Epithelial cell of prostate (primary cell): ENCODE data around the gene HOMER2.
A peak's percentile ranks its signal among the peaks of the same experiment; 100 is the strongest.

ENCODE experiments used
- DNase-seq: peaks from one replicate; pipeline ENCODE4 v3.0.0-alpha.2; 2011; ENCODE audit warnings: low read depth, low spot score
- H3K27ac ChIP-seq: fragments of 450-650 bp; 2 replicates; pipeline ENCODE4 v1.5.1; 2017; ENCODE audit warnings: mild to moderate bottlenecking

Gene HOMER2

DNA sequence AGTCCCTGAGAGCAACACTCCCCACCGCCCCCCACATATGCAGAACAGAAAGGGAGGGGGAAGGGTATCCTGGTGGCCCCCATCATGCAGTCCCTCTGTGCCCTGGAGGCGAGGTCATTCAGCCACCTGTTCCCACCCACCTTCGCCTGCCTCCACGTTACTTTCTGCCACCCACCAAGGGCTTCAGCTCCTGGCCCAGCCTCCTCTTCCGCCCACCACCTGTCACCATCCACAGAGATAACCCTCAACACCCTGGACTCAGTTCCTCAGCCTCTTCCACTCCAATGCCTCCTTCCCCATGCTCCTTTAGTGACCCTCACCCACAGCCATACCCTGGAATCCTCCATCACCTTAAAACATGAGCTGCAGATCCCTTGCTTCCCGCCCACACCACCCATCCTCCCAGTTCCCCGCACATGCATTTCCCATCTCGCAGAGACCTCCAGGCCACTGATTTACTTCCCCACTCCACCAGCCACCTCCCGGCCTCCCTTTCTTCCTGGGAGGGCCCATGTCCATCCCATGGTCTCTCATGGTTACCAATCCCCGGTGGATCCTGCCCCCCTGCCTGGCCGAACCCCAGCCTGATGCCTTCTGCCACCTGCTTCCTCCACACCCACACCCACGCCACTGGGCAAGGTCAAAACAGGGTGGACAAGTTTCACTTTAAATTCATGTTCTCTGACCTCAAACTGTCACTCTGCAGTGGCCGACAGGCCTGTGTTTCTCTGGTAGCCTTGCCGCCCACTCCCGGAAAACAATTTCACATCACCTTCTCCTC is 18.2 kb downstream of the HOMER2 start:
- no peak overlapping the region for H3K27ac ChIP-seq
- DNase-seq, result no peak

DNA sequence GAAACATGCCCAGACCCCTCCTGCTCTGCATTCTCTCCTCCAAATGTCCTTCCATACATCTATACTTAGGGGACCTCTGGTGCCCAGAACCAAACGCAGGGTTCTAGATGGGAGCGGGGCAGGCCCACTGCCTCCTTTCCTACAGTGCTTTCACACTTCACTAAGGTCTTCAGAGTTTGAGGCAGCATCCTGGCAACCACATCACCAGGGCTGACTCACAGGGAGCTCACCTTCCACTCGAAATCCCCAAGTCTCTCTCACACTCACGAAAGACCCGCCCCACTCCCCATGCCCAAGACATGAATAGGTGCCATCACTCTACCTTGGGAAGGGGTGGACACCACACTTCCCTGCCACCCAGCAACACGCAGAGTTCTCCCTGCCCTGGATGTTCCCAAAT is 18.9 kb downstream of the HOMER2 start:
- no peak overlapping the region for H3K27ac ChIP-seq
- DNase-seq, result no peak

DNA sequence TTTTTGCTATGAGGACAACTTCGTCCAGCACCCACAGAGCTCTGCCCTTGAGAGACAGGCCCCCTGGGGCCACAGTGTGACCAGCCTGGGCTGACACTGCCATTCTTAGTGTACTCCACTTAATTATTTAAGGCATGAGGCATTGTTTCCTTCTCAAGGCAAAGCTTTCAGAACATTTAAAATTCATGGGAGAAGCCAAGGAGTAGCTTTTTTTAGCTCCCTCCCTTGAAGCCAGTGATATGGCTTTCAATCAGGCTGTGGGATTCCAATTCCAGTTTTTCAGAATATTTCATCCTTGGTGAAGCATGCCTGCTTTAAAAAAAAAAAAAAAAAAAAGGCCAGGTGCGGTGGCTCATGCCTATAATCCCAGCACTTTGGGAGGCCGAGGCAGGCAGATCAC is 21.3 kb downstream of the HOMER2 start:
- DNase-seq, result no peak

DNA sequence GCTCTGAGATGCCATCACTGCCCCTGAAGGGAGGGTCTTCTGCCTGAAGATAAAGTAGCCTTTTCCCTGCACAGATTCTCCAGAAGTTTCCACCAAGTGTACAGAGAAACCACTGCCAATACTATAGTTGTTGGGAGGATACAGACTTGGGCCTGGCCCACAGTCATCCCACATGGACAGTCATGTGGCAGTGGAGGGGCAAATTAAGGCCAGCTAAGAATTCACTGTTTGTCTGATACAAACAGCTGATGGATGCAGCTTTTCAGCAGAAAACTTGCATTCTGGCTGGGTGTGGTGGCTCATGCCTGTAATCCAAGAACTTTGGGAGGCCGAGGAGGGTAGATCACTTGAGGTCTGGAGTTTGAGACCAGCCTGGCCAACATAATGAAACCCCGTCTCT is 22.1 kb downstream of the HOMER2 start:
- H3K27ac ChIP-seq, result no peak overlapping the region
- no peak for DNase-seq

More for the DNA sequence above, 21.3 kb downstream of the HOMER2 start:
- H3K27ac ChIP-seq, result no peak overlapping the region

DNA sequence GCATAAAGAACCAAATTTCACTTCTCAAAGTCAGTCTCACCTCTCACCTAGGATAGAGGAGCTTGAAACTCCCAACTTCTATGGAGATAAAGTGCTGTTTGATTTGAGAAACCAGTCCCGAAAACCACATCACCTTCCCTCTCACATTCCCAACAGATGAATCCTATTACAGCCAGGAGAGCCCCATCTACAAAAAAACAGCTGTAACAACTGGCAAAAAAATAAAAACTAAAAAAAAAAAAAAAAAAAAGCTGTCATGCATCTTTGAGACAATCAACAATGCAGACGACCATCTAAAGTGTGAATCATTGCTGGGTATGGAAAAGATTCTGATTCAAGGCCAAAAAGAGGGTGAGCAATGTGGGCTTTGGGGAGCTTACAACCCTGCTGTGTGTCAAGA is 23.8 kb downstream of the HOMER2 start:
- no peak for DNase-seq
- no peak overlapping the region for H3K27ac ChIP-seq

DNA sequence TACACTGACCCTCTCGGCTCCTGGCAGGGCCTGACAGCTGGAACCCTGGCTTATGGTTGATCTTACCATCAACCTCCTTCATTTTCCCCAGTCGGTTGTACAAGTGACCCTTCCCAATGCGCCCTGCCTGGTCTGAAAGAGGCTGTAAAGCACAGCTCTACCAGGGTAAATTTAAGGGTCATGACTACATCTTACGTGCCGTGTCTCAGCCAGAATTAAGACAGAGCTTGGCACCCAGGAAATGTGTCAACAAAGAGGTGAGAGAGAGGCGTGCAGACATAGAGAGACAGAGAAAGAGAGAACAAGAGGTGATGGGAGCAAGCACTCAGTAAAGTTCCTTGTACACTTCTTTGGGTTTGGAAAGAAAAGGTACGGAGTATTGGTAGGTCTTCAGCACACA is 28.8 kb downstream of the HOMER2 start:
- H3K27ac ChIP-seq, result no peak overlapping the region
- no peak for DNase-seq

DNA sequence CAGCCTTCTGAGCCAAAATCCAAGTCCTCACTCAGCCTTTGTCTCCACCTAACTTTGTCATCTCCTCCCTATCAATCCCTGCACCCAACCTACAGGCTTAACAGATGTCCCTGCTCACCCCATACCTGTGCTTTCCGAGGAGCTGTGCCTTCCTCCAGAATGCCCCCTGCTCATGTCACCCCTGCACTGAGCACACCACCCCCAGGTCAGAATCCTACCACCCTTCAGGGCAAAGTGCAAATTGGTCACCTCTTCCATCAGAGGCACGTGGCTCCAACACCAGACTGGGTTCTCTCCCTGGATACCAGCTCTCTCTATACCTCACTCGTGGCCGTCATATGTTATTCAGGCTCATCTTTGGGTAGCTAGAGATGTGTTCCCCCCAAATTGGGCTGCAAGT is 29.8 kb downstream of the HOMER2 start:
- H3K27ac ChIP-seq, result no peak overlapping the region

DNA sequence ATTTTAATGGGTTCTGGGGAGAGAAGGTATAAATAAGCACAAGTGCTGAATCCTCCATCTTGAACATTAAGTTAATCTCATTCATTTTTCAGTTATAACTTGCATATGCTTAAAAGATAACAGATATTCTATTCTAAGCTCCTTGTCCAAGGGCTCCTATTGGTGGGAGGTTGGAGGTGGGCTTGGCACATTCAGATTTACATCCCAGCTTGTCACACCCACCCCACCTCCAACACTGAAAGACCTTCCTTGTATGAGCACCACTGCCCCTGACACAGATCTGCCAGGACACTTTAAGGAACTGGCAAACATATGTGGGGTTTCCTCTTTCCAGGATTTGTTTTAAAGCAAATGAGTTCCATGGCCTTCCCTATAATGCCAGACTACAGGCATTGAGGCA is 30.6 kb downstream of the HOMER2 start:
- no peak for DNase-seq
- no peak overlapping the region for H3K27ac ChIP-seq

More for the DNA sequence above, 29.8 kb downstream of the HOMER2 start:
- no peak for DNase-seq

DNA sequence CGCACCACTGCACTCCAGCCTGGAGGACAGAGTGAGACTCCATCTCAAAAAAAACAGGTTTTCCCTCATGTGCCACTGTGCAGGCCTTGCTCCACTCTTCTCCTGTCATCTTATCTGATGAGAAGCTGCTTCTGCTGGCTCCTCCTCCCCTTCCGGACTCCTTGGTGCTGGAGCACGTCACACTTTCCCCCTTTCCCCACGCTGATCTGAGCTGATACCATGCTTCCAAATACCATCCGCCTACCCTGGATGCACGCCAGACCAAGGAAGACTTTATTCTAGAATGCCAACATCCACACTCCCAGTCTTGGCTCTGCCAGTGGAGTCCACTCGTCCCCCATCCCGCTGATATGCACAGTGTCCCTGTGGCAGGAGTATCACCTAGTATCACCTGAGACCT is 31.3 kb downstream of the HOMER2 start:
- H3K27ac ChIP-seq, result no peak overlapping the region
- DNase-seq, result no peak

DNA sequence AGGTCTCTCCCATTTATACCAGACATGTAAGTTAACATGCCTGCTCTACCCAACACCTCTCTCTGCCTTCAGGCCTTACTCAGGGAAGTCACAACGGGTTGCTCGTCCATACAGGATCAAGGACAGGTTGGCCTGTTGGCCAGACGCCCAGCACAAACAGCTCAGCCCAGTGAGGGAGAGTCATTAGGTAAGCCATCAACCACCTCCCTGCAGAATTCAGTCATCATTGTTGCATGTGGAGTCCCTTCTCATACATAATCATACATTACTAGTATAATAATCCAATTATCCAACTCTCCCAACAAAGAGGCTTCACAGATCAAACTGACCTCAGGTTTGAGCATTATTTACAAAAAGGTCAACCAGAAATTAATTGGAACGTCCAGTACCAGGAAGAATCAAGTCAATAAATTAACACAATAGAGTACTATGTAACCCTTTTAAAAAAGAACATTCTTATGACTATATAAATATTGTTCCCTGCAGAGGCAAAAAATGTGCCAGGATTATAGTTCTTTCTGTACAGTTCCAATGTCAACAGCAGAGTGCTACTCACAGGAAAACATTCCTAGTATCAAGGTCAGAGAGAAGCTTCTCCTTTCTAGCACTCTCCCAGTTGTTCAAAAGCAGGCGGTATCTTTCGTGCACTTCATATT is 33.2 kb downstream of the HOMER2 start:
- DNase-seq, result peak; percentile 84

DNA sequence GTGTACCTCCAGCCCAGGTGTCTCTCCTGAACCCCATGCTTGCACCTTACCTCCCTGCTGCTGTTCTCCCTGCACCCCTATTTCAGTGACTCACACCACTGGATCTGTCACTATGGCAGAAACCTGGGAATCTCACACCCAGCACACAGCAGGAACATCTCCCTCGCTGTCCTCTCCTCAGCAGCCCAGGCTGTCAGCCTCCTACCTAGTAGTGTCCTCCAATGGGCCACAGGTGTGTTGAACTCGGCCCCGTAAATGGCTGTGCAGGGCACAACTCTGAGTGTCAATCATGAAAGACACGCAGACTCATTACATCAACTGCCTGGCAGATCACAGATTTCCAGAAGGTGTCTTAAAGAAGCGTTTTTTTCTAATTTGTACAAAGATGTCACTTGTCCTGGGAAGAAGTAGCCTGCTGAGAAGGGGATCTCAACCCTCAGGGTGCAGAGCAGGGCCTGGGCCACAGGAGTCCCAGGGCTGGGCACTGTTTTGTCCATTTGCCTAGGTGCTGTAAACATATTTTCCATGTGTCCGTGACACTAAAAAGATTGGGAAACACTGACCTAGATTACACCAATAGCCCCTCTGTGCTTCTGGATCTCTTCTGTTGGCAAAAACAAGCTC is 33.8 kb downstream of the HOMER2 start:
- H3K27ac ChIP-seq, result peak overlapping the region; percentile 44
- DNase-seq, result no peak

More for the DNA sequence above, 33.2 kb downstream of the HOMER2 start:
- H3K27ac ChIP-seq, result peak overlapping the region; percentile 44

DNA sequence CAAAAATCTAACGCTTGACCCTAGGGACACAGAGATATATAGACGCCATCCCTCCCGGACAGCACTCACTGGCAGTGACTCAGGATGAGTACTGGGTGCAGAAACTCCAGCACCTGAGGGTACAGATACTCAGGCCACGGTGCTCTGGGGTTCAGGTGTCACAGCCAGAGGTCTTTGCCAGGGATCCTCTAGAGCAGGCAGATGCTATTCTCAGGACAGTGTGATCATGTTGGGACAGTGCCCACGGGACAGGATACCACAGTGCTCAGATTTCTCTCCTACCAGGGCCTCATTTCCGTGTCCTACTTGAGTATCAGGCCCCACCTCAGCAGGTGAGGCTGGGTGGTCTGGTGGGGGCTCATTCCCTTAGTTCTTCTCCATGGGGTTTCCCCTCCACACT is 34.4 kb downstream of the HOMER2 start:
- H3K27ac ChIP-seq, result no peak overlapping the region
- DNase-seq, result no peak

DNA sequence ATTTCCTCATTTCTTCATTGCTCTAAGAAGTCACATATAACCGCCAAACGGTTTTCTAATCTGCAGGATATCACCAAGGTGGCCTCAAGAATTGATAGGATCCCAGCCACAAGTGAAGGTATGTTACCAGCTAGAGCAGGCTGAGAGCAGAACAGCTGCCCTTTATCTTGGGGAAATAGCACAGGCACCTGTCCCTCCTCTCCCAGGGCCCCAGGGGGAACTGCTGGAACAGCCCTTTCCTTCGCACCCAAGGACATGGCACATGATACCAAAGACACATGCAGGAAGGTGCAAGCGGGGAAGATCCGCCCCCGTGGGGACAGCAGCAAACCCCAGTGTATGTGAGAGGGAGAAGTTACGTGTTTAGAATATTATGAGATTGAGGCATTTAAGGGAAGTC is 35.3 kb downstream of the HOMER2 start:
- no peak for DNase-seq
- H3K27ac ChIP-seq, result no peak overlapping the region

DNA sequence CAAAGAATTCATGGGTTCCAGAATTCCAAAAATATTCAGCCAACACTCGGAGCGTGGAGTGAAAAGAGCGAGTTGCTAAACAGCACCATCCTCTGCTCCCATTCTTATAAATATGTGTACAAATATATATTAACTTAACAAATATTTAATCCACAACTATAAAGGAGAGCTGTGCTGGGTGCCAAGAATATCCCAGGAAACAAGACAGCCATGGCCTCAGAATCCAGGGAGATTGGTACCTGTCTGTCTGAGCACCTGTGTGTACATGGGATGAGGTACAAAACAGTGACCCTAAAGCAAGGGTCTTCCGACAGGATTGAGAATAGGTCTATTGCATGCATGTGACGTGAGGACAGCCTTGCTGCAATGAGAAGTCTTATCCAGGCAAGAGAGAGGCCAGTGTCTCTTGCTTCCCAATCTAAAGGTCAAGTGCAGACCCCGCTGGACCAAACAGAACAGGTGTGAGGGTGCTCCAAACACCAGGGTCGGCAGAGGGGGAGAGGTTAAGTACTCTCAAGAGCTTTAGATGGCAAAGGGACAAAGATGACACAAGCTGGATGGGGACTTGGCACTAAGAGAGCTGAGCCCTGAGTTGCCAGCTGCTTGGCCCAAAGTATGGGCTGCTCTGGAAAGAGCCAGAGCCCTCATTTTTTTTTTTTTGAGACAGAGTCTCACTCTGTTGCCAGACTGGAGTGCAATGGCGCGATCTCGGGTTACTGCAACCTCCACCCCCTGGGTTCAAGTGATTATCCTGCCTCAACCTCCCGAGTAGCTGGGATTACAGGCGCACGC is 36.2 kb downstream of the HOMER2 start:
- H3K27ac ChIP-seq, result no peak overlapping the region
- no peak for DNase-seq

DNA sequence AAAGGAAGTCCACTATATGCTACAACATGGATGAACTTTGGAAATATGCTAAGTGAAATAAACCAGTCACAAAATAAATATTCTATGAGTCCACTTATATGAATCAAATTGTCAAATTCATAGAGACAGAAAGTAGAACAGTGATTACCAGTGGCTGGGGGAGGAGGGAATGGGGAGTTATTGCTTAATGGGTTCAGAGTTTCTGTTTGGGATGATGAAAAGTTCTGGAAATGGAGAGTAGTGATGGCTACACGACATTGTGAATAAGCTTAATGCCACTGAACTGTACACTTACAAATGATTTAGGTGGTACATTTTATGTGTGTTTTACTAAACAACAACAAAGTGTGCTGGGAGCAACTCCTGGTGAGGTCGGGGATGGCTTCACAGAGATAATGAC is 38.1 kb downstream of the HOMER2 start:
- no peak overlapping the region for H3K27ac ChIP-seq
- no peak for DNase-seq

DNA sequence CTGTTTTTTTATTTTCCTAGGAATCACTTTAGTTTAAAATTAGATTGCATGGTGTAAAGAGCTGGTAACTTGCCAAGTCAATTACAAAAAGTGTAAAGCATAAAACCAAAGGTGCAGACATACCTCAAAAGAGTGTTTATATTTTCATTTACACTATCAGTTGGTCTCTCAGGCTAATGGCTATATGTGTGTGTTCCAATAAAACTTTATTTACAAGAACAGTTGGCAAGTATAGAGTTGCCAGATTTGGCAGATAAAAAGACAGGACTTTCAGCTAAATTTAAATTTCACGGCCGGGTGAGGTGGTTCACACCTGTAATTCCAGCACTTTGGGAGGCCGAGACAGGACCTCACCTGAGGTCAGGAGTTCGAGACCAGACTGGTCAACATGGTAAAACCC is 41.1 kb downstream of the HOMER2 start:
- no peak for DNase-seq
- no peak overlapping the region for H3K27ac ChIP-seq

DNA sequence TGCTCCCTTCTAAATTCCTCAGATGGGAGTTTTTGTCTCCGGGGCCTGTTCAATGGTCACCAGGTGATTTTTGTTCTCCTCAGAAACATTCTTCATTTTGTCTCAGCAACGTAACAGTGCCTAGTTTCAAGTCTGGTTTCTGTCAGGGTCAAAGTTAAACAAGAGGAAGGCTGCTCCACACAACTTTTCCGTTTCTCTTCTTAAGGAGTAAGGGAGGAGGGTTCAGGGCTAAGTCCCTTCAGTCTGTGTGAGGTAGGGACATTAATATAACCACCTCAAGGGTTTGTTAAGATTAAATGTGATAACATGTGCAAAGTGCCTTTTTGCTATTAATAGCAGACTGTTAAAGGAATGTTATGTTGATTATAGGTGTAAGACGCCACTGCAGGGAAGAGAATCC is 41.8 kb downstream of the HOMER2 start:
- H3K27ac ChIP-seq, result no peak overlapping the region
- DNase-seq, result no peak

DNA sequence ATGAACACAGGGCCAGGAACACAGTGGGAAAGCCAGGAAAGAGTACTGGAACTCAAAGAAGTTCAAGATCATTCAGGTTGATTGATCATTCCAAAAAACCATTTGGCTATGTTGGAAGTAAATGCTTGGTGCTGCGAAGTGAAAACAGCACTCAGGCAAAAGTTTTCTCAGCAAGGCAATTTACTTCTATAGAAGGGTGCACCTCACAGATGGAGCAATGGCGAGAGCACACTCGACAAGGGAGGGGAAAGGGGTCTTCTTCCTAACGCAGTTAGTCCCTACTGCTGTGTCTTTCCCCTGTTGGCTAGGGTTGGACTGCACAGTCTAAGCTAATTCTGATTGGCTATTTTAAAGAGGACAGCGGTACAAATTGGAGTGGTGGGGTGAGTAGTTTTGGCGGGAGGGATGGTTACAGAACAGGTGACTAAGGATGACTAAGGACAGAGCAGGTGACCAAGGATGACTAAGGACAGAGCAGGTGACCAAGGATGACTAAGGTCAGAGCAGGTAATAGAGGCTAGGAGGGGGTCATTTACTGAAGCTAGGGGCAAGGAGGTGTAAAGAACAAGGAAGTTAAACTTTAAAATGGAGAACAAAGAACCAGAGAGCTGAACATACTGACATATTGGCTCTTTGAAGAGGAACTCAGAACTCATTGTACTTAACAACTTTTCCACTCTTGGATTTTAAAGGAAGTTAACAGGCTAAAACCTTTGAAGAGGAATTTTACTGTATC is 43.3 kb downstream of the HOMER2 start:
- H3K27ac ChIP-seq, result no peak overlapping the region
- no peak for DNase-seq

DNA sequence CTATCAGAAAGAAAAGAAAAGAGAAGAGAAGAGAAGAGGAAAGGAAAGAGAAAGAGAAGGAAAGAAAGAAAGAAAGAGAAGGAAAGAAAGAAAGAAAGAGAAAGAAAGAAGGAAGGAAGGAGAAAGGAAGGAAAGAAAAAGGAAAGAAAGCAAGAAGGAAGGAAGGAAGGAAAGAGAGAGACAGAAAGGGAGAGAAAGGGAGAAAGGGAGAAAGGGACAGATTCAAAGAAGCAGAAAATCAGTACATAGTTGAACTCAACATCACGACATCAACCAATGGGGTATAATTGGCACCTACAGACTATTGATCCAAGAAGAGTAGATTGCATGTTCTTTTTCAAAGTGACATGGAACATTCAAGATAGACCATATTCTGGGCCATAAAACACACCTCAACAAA is 45.2 kb downstream of the HOMER2 start:
- DNase-seq, result no peak
- no peak overlapping the region for H3K27ac ChIP-seq

DNA sequence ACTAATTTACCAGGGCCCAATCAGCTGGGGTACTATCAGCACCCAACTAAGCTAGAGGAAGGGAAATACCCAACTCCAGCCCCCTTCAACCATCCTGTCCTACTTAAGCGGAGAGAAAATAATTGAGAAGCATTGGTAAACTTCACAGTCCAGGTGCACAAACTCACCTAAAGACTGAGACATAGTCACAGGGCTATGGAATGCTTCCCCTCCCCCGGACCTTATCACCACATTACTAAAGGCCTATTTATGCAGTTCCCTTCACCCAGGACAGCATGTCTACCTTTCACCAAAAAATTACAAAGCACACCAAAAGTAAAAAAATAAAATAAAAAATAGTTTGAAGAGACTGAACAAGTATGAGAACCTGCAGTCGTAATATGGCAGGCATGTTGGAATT is 47.9 kb downstream of the HOMER2 start:
- H3K27ac ChIP-seq, result no peak overlapping the region
- DNase-seq, result no peak
